ENCODE data around the gene TRIOBP.

DNA sequence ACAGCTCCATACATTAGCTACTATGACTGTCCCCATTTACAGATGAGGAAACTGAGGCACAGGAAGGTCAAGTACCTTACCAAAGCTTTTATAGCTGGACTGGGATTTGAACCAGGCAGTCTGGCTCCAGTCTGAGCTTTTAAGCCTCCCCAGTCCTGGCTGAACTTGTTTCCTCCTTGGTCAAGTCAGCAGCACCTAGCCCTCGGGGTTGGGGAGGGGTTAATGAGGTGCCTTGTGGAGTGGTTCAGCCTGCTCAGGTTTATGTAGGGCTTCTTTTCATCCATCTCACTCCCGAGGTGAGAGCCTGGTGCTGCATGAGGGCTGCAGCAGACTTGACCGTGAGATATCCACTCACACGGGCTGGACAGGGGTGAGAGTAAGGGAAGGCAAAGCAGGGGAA is 74.2 kb downstream of the TRIOBP start:
- no peak for TF ChIP-seq POLR2A (IDR thresholded peaks at IDR 0.05)
- no peak for TF ChIP-seq CTCF (IDR thresholded peaks at IDR 0.05)

Data from Peyer's patch (tissue), 4 donors.